Measurements from ENCODE around the gene SLC45A1.

DNA sequence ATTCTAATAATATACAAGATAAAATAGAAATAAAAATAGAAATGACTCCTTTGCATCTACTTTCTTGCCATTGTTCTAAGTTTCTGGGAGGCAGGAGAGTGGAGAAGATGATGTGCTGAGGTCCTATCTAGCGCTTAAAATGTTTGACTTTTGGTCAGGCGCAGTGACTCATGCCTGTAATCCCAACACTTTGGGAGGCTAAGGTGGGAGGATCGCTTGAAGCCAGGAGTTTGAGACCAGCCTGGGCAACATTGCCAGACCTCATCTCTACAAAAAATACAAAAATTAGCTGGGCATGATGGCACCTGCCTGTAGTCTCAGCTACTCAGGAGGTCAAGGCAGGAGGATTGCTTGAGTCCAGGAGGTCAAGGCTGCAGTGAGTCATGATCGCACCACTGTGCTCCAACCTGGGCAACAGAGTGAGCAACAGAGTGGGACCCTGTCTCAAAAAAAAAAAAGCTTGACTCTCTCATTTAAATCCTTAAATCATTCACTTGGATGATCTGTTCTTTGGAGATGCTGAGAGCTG lies 24.2 kb upstream of the SLC45A1 start:
- TF ChIP-seq POLR2A (IDR thresholded peaks at IDR 0.05) = no peak
- TF ChIP-seq, protein P1, sequence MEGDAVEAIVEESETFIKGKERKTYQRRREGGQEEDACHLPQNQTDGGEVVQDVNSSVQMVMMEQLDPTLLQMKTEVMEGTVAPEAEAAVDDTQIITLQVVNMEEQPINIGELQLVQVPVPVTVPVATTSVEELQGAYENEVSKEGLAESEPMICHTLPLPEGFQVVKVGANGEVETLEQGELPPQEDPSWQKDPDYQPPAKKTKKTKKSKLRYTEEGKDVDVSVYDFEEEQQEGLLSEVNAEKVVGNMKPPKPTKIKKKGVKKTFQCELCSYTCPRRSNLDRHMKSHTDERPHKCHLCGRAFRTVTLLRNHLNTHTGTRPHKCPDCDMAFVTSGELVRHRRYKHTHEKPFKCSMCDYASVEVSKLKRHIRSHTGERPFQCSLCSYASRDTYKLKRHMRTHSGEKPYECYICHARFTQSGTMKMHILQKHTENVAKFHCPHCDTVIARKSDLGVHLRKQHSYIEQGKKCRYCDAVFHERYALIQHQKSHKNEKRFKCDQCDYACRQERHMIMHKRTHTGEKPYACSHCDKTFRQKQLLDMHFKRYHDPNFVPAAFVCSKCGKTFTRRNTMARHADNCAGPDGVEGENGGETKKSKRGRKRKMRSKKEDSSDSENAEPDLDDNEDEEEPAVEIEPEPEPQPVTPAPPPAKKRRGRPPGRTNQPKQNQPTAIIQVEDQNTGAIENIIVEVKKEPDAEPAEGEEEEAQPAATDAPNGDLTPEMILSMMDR (IDR thresholded peaks at IDR 0.05) = no peak

Measured in upper lobe of left lung (tissue), 4 donors.